GM12864 (cell line): ENCODE data around the gene PNPLA7.

Experiments used
- DNase-seq: peaks from one replicate; pipeline ENCODE4 v3.0.0-alpha.2; 2011; ENCODE audit warnings: low read depth
- H3K4me3 ChIP-seq: 2 replicates; pipeline ENCODE4 v1.5.1; 2011; ENCODE audit warnings: mild to moderate bottlenecking, low read depth, low read length, control low read depth
- CTCF ChIP-seq: IDR thresholded peaks from 2 replicates; pipeline ENCODE4 v1.5.1; 2011; ENCODE audit warnings: low read depth, mild to moderate bottlenecking, moderate library complexity, low read length, control low read depth, inconsistent platforms; ENCODE audit errors: missing control alignments

Gene PNPLA7

GRCh38 chr9:137484551-137485315 is 65.5 kb downstream of the PNPLA7 start:
- DNase-seq: no peak
- no peak for TF ChIP-seq CTCF
- no peak overlapping the region for H3K4me3 ChIP-seq

GRCh38 chr9:137482094-137482781 is 68.0 kb downstream of the PNPLA7 start:
- H3K4me3 ChIP-seq: no peak overlapping the region
- no peak for DNase-seq
- no peak for TF ChIP-seq CTCF

- no peak for TF ChIP-seq CTCF
- DNase-seq: no peak
- H3K4me3 ChIP-seq: no peak overlapping the region
These were observed 69.2 kb downstream of the PNPLA7 start for GRCh38 chr9:137480686-137481683.

DNA sequence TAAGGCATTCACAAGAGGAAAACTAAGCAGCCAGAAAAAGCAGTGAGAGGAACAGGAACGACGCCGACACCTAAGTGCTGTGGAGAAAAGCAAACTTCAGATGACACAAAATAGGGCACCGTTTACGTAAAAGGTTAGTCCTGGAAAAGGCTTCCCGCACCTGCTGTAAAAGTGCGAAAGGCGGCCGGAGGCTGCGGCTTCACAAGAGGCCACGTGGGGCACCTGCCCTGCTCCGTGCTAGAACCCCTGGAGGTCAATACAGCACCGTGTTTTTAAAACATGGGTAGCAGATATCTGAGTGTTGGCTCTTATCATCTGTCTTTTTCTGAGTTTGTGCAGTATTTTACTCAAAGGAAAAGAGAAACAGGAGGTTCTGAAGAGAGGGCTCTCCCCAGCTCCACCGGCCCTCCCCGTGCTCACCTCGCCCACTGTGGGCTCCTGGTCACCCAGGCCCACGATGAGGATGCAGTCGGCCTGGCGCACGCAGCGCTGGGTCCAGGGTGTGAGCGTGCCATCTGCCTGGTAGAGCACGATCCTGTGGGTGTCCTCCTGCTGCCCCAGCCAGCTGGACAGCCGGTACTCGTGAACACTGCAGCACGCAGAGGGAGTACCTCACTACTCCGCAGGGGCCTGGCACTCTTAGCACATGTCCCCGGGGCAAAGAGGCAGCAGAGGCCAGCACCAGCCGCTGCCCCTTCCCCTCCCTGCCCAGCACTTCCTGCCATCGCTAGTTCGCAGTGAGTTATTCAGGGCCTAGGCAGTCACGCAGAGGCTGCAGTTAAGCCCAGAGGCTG is 70.1 kb downstream of the PNPLA7 start:
- TF ChIP-seq CTCF: no peak
- H3K4me3 ChIP-seq: no peak overlapping the region
- DNase-seq: no peak

DNA sequence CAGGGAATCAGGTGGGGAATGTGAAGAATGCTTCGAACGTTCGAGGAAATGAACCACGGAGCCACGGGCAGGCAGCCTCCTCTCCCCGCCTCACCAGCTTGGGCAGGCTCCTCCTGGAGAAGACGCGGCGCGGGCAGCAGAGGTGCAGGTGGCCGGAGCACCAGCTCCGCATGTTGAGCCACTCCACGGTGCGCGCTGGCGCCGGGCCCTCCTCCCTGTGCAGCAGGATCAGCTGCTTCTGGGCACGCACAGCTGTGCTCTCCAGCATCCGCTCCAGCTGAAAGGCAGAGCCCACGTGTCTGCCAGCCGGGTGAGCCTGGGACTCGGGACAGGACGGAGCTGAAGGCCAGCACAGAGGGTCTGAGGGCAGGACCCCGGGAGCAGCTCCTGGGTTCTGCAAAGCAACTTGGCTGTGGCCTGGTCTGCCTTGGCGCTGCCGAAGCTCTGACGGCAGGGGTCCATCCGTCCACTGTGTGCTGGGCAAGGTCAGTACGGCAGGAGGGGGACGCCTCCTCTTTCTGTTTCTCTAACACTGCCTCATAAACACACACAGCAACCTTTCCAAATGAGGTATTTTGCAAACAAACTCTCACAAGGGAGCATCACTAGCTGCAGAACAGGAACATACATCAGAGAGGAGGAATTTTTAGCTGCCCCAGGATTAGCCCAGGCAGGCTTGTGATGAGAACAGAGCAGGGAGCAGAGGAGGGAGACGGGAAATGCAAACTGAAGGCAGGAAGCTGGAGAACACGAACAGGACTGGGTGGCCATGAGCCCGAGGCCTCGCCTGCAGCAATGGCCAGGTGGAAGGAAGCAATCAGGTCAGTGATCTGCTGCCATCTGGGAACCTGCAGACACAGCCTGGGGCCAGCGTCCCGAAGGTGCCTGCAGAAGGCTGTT is 71.0 kb downstream of the PNPLA7 start:
- TF ChIP-seq CTCF: no peak
- DNase-seq: no peak
- no peak overlapping the region for H3K4me3 ChIP-seq
